Heart left ventricle (tissue), 13 donors: ENCODE measurements around the gene LEFTY2.
"Not testable (repeated sequence)": the region's sequence is repeated elsewhere in the genome, so short reads cannot be mapped to it uniquely, and the experiment has no call there.

ENCODE experiments used
- CTCF ChIP-seq, 12 donors: fragments of 200-600 bp; sonication (generic) in 4 of 12; IDR thresholded peaks; one replicate each; pipeline versions ENCODE4 v1.5.0 to v1.8.0; 2018 to 2022; ENCODE audit warnings: antibody characterized with exemption in 12 of 12, mild to moderate bottlenecking in 5 of 12
- POLR2A ChIP-seq, 2 donors: fragments of 450-650 bp; IDR thresholded peaks; one replicate each; pipeline ENCODE4 v1.6.1; 2017; ENCODE audit warnings: antibody characterized with exemption in 2 of 2, mild to moderate bottlenecking in 2 of 2, moderate library complexity in 2 of 2
- donor health status: ischemic (EF 13 %, LVEDD 7.1; RV severe dilation, severe dysfunction).
- donor health status: DM: no; HTN: yes; CAD: no.
- donor health status: DM: no; HTN: no; CAD: no.
- donor health status: ischemic (EF 25% LVEDD 6.9; RV normal size, moderate dysfunction).
- donor health status: ischemic (EF 25% LVEDD 5.7; RV mildly dilated, moderate dysfunction).
- donor health status: ischemic (EF 35%, LVEDD 5.7; RV mildly dilated, moderate dysfunction).
- donor health status: nonischemic (EF 11% LVEDD 7.7; RV severe dilation, severe dysfunction).
- donor health status: DM: yes; HTN: yes; CAD: no.
- donor health status: PGD.
- donor health status: ischemic (EF 29% LVEDD 5.4; RV normal size, mild dysfunction).
- donor health status: nonischemic (EF 23%, LVEDD 6.1; RV moderate dilation, normal function).

- not testable (repeated sequence) for TF ChIP-seq CTCF, POLR2A (IDR thresholded peaks at IDR 0.05)
Measured at GRCh38 chr1:225975146-225975545, 34.1 kb upstream of the LEFTY2 start.
